Heart left ventricle (tissue), 16 donors: ENCODE results near the gene CBFA2T3. TPM values are rescaled to one million over a fixed set of nuclear protein-coding genes. Genes with fewer than 3 reads are reported as not detected.
"Not testable (repeated sequence)": the region's sequence is repeated elsewhere in the genome, so short reads cannot be mapped to it uniquely, and the experiment has no call there.

ENCODE experiments used
- ATAC-seq, 4 donors: fragments of 200-7000 bp; cut with Tn5 transposase; one replicate each; pipeline ENCODE4 v1.9.1; 2020 to 2022; ENCODE audit warnings: moderate library complexity in 4 of 4, mild to moderate bottlenecking in 3 of 4, moderate number of reproducible peaks in 1 of 4
- DNase-seq, 5 donors: peaks; one replicate each; pipeline ENCODE4 v3.0.0-alpha.2; 2020
- H3K27ac ChIP-seq, 12 donors: fragments of 200-600 bp; sonication (generic) in 4 of 12; one replicate each; pipeline versions ENCODE4 v1.5.0 to v1.8.0; 2016 to 2022; ENCODE audit warnings: mild to moderate bottlenecking in 2 of 12
- H3K27me3 ChIP-seq, 9 donors: fragments of 200-600 bp; sonication (generic) in 2 of 9; one replicate each; pipeline versions ENCODE4 v1.5.1 to v1.8.0; 2016 to 2022; ENCODE audit warnings: mild to moderate bottlenecking in 3 of 9
- H3K36me3 ChIP-seq, 9 donors: fragments of 200-600 bp; sonication (generic) in 2 of 9; one replicate each; pipeline versions ENCODE4 v1.5.0 to v1.8.0; 2018 to 2022; ENCODE audit warnings: mild to moderate bottlenecking in 2 of 9
- H3K4me1 ChIP-seq, 12 donors: fragments of 200-600 bp; sonication (generic) in 4 of 12; one replicate each; pipeline versions ENCODE4 v1.5.0 to v1.8.0; 2016 to 2022; ENCODE audit warnings: mild to moderate bottlenecking in 3 of 12
- H3K4me3 ChIP-seq, 12 donors: fragments of 200-600 bp; sonication (generic) in 4 of 12; one replicate each; pipeline versions ENCODE4 v1.5.0 to v1.8.0; 2017 to 2022; ENCODE audit warnings: mild to moderate bottlenecking in 9 of 12, moderate library complexity in 4 of 12
- H3K9me3 ChIP-seq, 12 donors: fragments of 200-600 bp; sonication (generic) in 4 of 12; one replicate each; pipeline versions ENCODE4 v1.5.0 to v1.8.0; 2016 to 2022; ENCODE audit warnings: mild to moderate bottlenecking in 1 of 12
- POLR2A ChIP-seq, 2 donors: fragments of 450-650 bp; IDR thresholded peaks; one replicate each; pipeline ENCODE4 v1.6.1; 2017; ENCODE audit warnings: antibody characterized with exemption in 2 of 2, mild to moderate bottlenecking in 2 of 2, moderate library complexity in 2 of 2
- WGBS, 4 donors: extraction: QIAGEN DNeasy Blood & Tissue Kit in 2 of 4; methylation state at CpG; one replicate each; pipeline versions ENCODE4 v1.1.5 to v1.1.7; 2013 to 2018; 5-methylcytosine and 5-hydroxymethylcytosine counted together
- intact Hi-C, 10 donors: fragments of 100-400 bp; cut with DNase I; formaldehyde crosslinking; loops; one replicate each; pipeline versions ENCODE4 v1.11.1 to v1.14.2; 2022
- polyA plus RNA-seq, 2 donors: library from polyadenylated mRNA; stranded (reverse); fragments of 200-250 nt; gene quantifications; one replicate each; pipeline ENCODE4 v1.2.3, GENCODE V29; 2013
- total RNA-seq, 9 donors: library from RNA; depleted of rRNA in 2 of 9; stranded (reverse); fragments of >200 nt in 2 of 9; fragmentation: NEBNext Ultra II Directional in 3 of 9; extraction: Animal tissue kit (Norgen Biotek cat#: 25700) in 3 of 9; gene quantifications; one replicate each; pipeline versions ENCODE4 v1.1.0 to v1.2.4, GENCODE V29; 2016 to 2023
- TF ChIP-seq, protein P1 (sequence below), 12 donors: fragments of 200-600 bp; sonication (generic) in 4 of 12; IDR thresholded peaks; one replicate each; pipeline versions ENCODE4 v1.5.0 to v1.8.0; 2018 to 2022; ENCODE audit warnings: antibody characterized with exemption in 12 of 12, mild to moderate bottlenecking in 5 of 12
- donor health status: ischemic (EF 13 %, LVEDD 7.1; RV severe dilation, severe dysfunction).
- donor health status: healthy with polysubstance abuse.
- donor health status: DM: no; HTN: yes; CAD: no.
- donor health status: DM: no; HTN: no; CAD: no.
- donor health status: ischemic (EF 25% LVEDD 6.9; RV normal size, moderate dysfunction).
- donor health status: ischemic (EF 25% LVEDD 5.7; RV mildly dilated, moderate dysfunction).
- donor health status: healthy.
- donor health status: DM: yes; HTN: yes; CAD: no.
- donor health status: ischemic (EF 35%, LVEDD 5.7; RV mildly dilated, moderate dysfunction).
- donor health status: nonischemic (EF 11% LVEDD 7.7; RV severe dilation, severe dysfunction).
- donor health status: DM: yes; HTN: yes; CAD: no.
- donor health status: PGD.
- donor health status: ischemic (EF 29% LVEDD 5.4; RV normal size, mild dysfunction).
- donor health status: nonischemic (EF 23%, LVEDD 6.1; RV moderate dilation, normal function).

CBFA2T3 gene
- total and polyA plus RNA-seq, 11 donors: 5.0 to 12.0 (median 5.8) TPM

- H3K36me3 ChIP-seq: peaks cover 0 to 46% (median 23%) of the 10 kb centered on the region in 9 donors
- DNase-seq: no peak
- TF ChIP-seq, protein P1, sequence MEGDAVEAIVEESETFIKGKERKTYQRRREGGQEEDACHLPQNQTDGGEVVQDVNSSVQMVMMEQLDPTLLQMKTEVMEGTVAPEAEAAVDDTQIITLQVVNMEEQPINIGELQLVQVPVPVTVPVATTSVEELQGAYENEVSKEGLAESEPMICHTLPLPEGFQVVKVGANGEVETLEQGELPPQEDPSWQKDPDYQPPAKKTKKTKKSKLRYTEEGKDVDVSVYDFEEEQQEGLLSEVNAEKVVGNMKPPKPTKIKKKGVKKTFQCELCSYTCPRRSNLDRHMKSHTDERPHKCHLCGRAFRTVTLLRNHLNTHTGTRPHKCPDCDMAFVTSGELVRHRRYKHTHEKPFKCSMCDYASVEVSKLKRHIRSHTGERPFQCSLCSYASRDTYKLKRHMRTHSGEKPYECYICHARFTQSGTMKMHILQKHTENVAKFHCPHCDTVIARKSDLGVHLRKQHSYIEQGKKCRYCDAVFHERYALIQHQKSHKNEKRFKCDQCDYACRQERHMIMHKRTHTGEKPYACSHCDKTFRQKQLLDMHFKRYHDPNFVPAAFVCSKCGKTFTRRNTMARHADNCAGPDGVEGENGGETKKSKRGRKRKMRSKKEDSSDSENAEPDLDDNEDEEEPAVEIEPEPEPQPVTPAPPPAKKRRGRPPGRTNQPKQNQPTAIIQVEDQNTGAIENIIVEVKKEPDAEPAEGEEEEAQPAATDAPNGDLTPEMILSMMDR (IDR thresholded peaks at IDR 0.05): no peak
- no peak for TF ChIP-seq POLR2A (IDR thresholded peaks at IDR 0.05)
- no peaks in the 10 kb centered on the region for H3K27me3 ChIP-seq
- intact Hi-C loops: no loop called here
- no peaks in the 10 kb centered on the region for H3K9me3 ChIP-seq
- H3K4me3 ChIP-seq: no peak overlapping the region
- peaks cover 0 to 19% (median 4%) of the 10 kb centered on the region in 12 donors for H3K4me1 ChIP-seq
- no peak for ATAC-seq
- 90 to 97% (median 93%) methylated on average over 9 to 19 of the region's 19 CpGs for WGBS, 4 donors
- no peak overlapping the region for H3K27ac ChIP-seq
Observed at GRCh38 chr16:88893127-88893968, 83.7 kb downstream of the CBFA2T3 start.

GRCh38 chr16:88892065-88892464 lies 84.9 kb downstream of the CBFA2T3 start:
- peaks cover 0 to 35% (median 11%) of the 10 kb centered on the region in 9 donors for H3K36me3 ChIP-seq
- no peaks in the 10 kb centered on the region for H3K27me3 ChIP-seq
- no peak overlapping the region for H3K4me3 ChIP-seq
- intact Hi-C loops: no loop called here
- H3K27ac ChIP-seq: no peak overlapping the region
- no peaks in the 10 kb centered on the region for H3K9me3 ChIP-seq
- TF ChIP-seq POLR2A (IDR thresholded peaks at IDR 0.05): no peak
- TF ChIP-seq, protein P1 (IDR thresholded peaks at IDR 0.05): no peak
- peaks cover 0 to 28% (median 14%) of the 10 kb centered on the region in 12 donors for H3K4me1 ChIP-seq
- DNase-seq: no peak
- ATAC-seq: no peak
- 81 to 91% (median 87%) methylated on average over 19 to 20 of the region's 20 CpGs for WGBS, 4 donors

DNA sequence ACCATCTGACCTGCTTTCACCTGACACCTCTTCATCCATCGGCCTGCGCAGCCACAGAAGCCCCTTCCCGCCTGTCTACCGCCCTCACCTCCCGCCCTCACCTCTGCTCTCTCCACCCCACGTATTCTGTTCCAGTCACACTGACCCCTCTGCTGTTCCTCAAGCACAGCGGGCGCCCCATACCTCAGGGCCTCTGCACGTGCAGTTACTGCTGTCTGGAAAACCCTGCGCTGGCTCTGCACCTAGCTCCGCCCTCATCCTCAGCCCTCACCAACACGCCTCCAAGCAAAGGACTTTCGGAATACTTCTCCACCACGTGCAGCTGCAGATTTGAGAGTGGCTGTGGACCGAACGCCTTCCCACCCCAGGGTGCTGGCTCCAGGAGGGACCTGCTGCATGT lies 85.9 kb downstream of the CBFA2T3 start:
- Histone ChIP-seq H3K36me3 (peaks cover 0 to 25% (median 8%) of the 10 kb centered on the region in 9 donors), H3K9me3 (no peaks in the 10 kb centered on the region), H3K27me3 (no peaks in the 10 kb centered on the region), H3K4me1 (peaks cover 0 to 30% (median 23%) of the 10 kb centered on the region in 12 donors), H3K4me3 (no peak overlapping the region), H3K27ac (no peak overlapping the region)
- no peak for DNase-seq
- intact Hi-C loops: no loop called here
- TF ChIP-seq, protein P1 (IDR thresholded peaks at IDR 0.05): no peak
- no peak for TF ChIP-seq POLR2A (IDR thresholded peaks at IDR 0.05)
- ATAC-seq: no peak
- WGBS, 4 donors: 88 to 93% (median 91%) methylated on average over 16 of the region's 16 CpGs

DNA sequence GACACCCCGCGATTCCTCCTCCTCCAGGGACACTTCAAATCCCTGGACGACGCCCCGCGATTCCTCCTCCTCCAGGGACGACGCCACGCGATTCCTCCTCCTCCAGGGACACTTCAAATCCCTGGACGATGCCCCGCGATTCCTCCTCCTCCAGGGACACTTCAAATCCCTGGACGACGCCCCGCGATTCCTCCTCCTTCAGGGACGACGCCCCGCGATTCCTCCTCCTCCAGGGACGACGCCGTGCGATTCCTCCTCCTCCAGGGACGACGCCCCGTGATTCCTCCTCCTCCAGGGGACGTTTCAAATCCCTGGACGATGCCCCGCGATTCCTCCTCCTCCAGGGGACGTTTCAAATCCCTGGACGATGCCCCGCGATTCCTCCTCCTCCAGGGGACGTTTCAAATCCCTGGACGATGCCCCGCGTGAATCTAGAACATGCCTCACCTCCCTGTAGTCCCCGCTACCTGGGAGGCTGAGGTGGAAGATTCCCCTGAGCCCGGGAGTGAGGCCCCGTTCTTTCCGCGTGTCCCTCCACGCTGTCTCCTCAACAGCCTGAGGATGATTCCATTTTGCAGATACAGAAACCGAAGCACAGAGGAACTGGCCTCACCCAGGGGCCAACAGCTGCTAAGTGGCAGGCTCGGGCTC lies 87.2 kb downstream of the CBFA2T3 start:
- not testable (repeated sequence) for H3K4me3 ChIP-seq, ATAC-seq, H3K9me3 ChIP-seq, H3K27me3 ChIP-seq, DNase-seq
- Histone ChIP-seq H3K36me3 (peaks cover 0 to 36% (median 13%) of the 10 kb centered on the region in 9 donors), H3K4me1 (peaks cover 0 to 37% (median 28%) of the 10 kb centered on the region in 12 donors), H3K27ac (peak overlapping the region in 5 of 12 donors; percentile 29 to 61 (median 44))
- intact Hi-C loops: loop anchor here in 6 of 10 donors (2.0 to 5.0 kb wide), 3 partner anchors 19 to 47 kb away; no protein-coding TSS in a partner anchor
- WGBS, 4 donors: 83 to 89% (median 88%) methylated on average over 48 of the region's 48 CpGs
